Uterus (tissue), 2 donors: ENCODE results near the gene EHF.

ENCODE experiments used
- POLR2A ChIP-seq, 2 donors: fragments of 450-650 bp; IDR thresholded peaks; one replicate each; pipeline ENCODE4 v1.6.1; 2016; ENCODE audit warnings: antibody characterized with exemption in 2 of 2, mild to moderate bottlenecking in 1 of 2, moderate library complexity in 1 of 2
- TF ChIP-seq, protein P1 (sequence below), 4 experiments: fragments of 200-600 bp in 2 of 4; fragments of 450-650 bp in 2 of 4; sonication (generic) in 2 of 4; IDR thresholded peaks; one replicate each; pipeline ENCODE4 v1.5.1; 2016 to 2019; ENCODE audit warnings: antibody characterized with exemption in 4 of 4, mild to moderate bottlenecking in 2 of 4, moderate library complexity in 1 of 4

GRCh38 chr11:34668583-34669053, 47.7 kb downstream of the EHF start:
- TF ChIP-seq, protein P1, sequence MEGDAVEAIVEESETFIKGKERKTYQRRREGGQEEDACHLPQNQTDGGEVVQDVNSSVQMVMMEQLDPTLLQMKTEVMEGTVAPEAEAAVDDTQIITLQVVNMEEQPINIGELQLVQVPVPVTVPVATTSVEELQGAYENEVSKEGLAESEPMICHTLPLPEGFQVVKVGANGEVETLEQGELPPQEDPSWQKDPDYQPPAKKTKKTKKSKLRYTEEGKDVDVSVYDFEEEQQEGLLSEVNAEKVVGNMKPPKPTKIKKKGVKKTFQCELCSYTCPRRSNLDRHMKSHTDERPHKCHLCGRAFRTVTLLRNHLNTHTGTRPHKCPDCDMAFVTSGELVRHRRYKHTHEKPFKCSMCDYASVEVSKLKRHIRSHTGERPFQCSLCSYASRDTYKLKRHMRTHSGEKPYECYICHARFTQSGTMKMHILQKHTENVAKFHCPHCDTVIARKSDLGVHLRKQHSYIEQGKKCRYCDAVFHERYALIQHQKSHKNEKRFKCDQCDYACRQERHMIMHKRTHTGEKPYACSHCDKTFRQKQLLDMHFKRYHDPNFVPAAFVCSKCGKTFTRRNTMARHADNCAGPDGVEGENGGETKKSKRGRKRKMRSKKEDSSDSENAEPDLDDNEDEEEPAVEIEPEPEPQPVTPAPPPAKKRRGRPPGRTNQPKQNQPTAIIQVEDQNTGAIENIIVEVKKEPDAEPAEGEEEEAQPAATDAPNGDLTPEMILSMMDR (IDR thresholded peaks at IDR 0.05), result no peak
- TF ChIP-seq POLR2A (IDR thresholded peaks at IDR 0.05), result no peak
